SHP77 treated with DMSO at 0.1 percent for 48 hours (cell line): ENCODE measurements around the gene MYO15A.

Source experiments
- DNase-seq: peaks from one replicate; lab custom pipeline; 2025; lab: John Stamatoyannopoulos, UW

The MYO15A gene

DNA sequence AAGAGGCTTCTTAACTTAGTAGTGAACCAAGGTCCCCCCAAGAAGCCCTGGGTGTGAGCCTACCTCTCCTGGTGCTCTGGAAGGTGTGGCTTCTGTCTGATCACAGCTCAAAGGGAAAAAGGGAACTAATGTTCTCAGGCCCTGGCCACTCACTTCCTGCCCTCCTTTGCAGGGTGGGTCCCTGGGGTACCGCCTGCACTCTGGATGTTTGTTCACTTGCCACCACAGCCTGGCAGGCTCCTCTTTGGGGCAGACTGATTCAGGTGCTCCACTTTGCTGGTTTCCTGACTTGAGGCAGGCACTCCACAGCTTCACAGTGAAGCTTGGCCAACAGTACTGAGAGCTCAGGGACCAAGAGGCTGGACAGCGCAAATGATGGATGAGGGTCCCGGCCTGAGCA lies 5.9 kb upstream of the MYO15A start:
- no peak for DNase-seq

GRCh38 chr17:18105027-18105426 lies 3.5 kb upstream of the MYO15A start:
- no peak for DNase-seq

DNA sequence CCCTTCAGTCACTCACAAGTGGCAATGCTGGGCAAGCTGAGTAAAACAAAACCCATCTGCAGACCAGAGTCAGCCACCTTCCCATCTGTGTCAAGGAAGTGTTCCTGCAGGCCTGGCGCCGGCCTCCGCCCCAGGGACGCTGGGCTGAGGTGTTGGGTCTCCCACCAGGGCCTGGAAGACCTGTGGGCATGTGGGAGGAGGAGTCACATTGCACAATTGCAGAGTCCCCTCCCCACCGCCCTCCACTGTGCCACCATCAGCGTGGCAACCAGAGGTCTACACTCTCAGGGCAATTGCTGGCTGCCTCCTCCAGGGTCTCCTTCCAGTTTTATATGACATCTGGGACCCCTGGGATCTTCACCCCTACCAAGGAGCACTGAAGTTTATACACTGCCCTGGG lies 3.0 kb upstream of the MYO15A start:
- DNase-seq = no peak

DNA sequence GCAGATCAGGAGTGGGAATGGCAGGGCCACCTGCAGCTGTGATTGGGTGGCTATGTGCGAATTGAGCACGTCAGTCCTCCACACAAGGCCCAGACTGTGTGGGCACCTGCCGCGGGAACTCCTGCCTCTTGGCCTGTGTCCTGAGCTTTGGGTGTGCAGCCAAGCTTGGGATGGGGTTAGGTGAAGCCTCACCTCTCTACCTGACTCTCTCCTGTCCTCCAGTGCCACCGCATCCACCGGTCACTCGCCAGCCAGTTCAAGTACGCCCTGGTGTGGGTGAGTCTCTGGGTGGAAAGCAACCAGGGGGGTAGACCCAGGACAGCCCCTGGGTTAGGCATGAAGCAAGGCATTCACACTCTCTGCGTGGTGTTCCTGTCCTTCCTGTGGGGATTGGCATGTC lies 2.3 kb upstream of the MYO15A start:
- DNase-seq = no peak

- DNase-seq = no peak
Observed at GRCh38 chr17:18107061-18107790, 1.3 kb upstream of the MYO15A start.

DNA sequence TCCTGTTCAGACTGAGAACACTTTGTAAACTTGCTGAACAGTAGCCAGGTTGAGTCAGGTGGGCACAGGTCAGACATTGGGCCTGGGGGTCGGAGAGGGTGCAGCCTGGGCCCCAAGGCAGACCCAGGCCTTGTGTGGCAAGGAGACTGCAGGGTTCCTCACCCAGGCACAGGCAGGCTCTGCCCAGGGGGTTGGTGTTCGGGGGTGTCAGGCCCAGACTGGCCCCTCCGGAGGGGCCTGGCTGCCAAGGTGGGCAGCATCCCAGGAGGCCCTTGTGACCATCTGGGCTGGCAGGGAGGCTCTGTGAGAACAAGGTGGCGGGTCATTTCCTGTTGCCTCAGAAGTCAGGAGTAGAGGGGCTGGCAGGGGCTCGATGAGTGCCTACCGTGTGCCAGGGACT lies 585 bp upstream of the MYO15A start:
- no peak for DNase-seq

GRCh38 chr17:18109935-18110485 lies 1.5 kb downstream of the MYO15A start:
- no peak for DNase-seq

- no peak for DNase-seq
Observed at GRCh38 chr17:18110636-18111145, 2.1 kb downstream of the MYO15A start.

GRCh38 chr17:18111330-18111971 lies 2.9 kb downstream of the MYO15A start:
- DNase-seq = no peak

DNA sequence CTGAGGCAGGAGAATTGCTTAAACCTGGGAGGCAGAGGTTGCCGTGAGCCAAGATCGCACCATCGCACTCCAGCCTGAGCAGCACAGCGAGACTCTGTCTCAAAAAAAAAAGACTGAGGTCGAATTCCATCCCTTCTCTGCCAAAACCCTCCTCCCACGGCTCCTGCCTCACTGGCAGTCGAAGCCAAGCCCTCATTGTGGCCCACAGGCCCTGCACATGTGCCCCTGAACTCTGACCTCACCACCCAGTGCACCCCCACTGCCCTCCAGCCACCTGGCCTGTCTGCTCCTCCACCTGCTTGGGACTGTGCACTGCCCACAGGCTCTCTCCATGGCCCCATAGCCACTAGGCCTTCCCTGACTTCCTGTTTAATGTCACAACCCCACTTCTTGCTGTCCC lies 7.0 kb downstream of the MYO15A start:
- no peak for DNase-seq

- no peak for DNase-seq
Observed at GRCh38 chr17:18116078-18116477, 7.5 kb downstream of the MYO15A start.

GRCh38 chr17:18117533-18117932 lies 9.0 kb downstream of the MYO15A start:
- no peak for DNase-seq

GRCh38 chr17:18117982-18118975 lies 9.7 kb downstream of the MYO15A start:
- DNase-seq = no peak

GRCh38 chr17:18119166-18119745 lies 10.7 kb downstream of the MYO15A start:
- DNase-seq = no peak

GRCh38 chr17:18119938-18120337 lies 11.4 kb downstream of the MYO15A start:
- DNase-seq = no peak

- DNase-seq = no peak
Observed at GRCh38 chr17:18120461-18121017, 12.0 kb downstream of the MYO15A start.

DNA sequence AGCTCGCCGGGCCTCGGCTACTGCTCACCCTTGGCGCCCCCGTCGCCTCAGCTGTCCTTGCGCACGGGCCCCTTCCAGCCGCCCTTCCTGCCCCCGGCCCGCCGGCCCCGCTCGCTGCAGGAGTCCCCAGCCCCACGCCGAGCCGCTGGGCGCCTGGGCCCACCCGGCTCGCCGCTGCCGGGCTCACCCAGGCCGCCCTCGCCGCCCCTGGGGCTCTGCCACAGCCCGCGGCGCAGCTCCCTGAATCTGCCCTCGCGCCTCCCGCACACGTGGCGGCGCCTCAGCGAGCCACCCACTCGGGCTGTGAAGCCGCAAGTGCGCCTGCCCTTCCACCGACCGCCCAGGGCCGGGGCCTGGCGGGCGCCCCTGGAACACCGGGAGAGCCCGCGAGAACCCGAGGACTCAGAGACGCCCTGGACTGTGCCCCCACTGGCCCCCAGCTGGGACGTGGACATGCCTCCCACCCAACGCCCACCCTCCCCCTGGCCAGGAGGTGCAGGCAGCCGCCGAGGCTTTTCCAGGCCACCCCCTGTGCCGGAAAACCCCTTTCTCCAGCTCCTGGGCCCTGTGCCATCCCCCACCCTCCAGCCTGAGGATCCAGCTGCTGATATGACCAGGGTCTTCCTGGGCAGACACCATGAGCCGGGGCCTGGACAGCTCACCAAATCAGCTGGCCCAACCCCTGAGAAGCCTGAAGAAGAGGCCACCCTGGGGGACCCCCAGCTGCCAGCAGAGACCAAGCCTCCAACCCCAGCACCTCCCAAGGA lies 12.8 kb downstream of the MYO15A start:
- DNase-seq = no peak

DNA sequence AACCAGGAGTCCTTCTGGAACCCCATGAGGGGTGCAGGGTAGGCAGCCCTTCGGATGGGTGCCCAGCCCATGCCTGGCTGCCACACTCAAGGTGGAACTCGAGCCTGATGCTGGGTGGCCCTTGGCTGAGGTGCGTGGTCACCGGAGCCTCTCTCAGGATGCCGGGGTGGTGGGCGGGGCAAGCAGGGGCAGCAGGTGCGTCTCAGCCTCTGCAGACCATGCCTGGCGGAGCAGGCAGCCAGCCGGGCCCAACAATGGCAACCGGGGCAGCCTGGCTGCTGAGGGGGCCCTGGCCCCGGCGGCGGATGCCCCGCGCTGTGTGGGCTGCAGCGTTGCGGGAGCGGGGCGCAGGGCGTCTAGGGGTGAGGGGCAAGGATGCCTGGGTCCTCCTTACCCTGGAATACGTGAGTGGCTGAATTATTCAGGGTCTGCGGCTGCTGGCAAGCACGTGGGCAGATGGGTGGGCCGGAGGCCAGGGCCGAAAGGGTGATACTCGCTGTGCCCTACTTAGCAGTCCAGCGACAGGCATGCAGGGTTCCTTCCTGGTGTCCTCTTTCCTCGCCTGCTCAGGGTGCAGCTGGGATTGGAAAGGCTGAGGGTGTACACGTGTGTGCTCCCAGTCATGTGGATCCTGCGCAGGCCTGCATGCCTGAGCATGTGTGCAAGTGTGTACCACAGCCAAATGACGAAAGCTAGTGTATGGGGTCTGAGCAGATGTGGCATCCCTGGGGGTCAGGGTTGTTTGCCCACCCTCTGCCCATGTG lies 14.6 kb downstream of the MYO15A start:
- DNase-seq = no peak

DNA sequence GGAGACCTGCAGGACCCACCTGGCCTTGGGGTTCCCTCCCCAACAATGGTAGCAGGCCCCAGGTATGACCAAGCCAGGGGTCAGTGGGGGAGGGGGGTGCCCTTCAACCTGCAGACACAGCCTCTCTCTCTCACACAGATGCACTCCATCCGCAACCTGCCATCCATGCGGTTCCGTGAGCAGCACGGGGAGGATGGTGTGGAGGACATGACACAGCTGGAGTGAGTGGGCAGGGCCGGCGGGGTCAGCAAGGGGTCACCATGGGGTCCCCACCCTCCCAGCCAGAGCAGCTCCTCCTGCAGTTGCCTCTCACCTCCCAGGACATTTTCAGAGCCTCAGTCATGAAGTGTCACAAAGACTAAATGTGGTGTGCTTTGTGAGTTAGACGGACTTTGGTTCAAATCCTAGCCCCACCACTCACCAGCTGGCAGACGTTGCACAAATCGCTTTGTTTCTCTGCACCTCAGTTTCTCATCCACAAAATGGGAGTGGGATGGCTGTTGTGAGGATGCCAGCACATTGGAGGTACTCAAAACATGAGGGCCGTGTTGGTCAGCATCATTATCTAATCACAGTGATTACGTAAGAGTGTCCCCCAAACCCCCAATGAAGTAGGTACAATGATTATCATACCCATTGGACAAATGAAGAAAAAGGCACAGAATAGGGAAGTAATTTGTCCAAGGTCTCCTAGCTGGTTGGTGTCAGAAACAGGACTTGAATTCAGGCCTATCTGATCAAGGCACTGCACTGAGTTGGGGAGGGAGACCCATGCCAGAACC lies 16.0 kb downstream of the MYO15A start:
- no peak for DNase-seq
